ENCODE data around the gene GRIN2C. TPM values are rescaled to one million over a fixed set of nuclear protein-coding genes. Genes with fewer than 3 reads are reported as not detected.

Gene GRIN2C
- total and polyA plus RNA-seq, 2 donors, result 0.47 to 1.9 TPM

- Histone ChIP-seq H3K4me3 (ENCODE audit: low read depth, low read length) (no peak overlapping the region), H3K36me3 (ENCODE audit: insufficient read depth) (peaks cover 4% of the 10 kb centered on the region), H3K27ac (ENCODE audit: low read depth) (no peak overlapping the region), H3K4me1 (ENCODE audit: insufficient read depth) (no peaks in the 10 kb centered on the region)
- 91% methylated on average over 18 of the region's 18 CpGs for WGBS
- no peak for DNase-seq (ENCODE audit: extremely low spot score)
Observed at GRCh38 chr17:74795327-74796020, 64.2 kb downstream of the GRIN2C start.

GRCh38 chr17:74792586-74793105, 67.0 kb downstream of the GRIN2C start:
- peaks cover 4% of the 10 kb centered on the region for H3K36me3 ChIP-seq (ENCODE audit: insufficient read depth)
- H3K4me3 ChIP-seq (ENCODE audit: low read depth, low read length), result no peak overlapping the region
- no peak overlapping the region for H3K27ac ChIP-seq (ENCODE audit: low read depth)
- DNase-seq (ENCODE audit: extremely low spot score), result no peak
- no peaks in the 10 kb centered on the region for H3K4me1 ChIP-seq (ENCODE audit: insufficient read depth)
- 97% methylated on average over 12 of the region's 12 CpGs for WGBS

Other genes starting within 250 kb of the GRIN2C start
- gene CD300E, start 236.1 kb downstream of the GRIN2C start, total RNA-seq, result 0.42 TPM
- gene CD300E, start 236.1 kb downstream of the GRIN2C start, polyA plus RNA-seq, result 2.1 TPM
- gene CD300LF, start 147.0 kb downstream of the GRIN2C start, total RNA-seq, result 0.63 TPM
- gene CD300LF, start 147.0 kb downstream of the GRIN2C start, polyA plus RNA-seq, result 1.3 TPM
- gene RAB37, start 122.6 kb downstream of the GRIN2C start, total RNA-seq, result 3.2 TPM
- 6.7 TPM for gene RAB37, start 122.6 kb downstream of the GRIN2C start, polyA plus RNA-seq
- 8.5 TPM for gene NHERF1, start 111.3 kb downstream of the GRIN2C start, total RNA-seq
- 16.7 TPM for gene NHERF1, start 111.3 kb downstream of the GRIN2C start, polyA plus RNA-seq
- 20.7 TPM for gene NAT9, start 83.5 kb downstream of the GRIN2C start, total RNA-seq
- 33.3 TPM for gene NAT9, start 83.5 kb downstream of the GRIN2C start, polyA plus RNA-seq
- gene FDXR, start 13.1 kb upstream of the GRIN2C start, total RNA-seq, result 3.7 TPM
- gene FDXR, start 13.1 kb upstream of the GRIN2C start, polyA plus RNA-seq, result 12.3 TPM
- gene FADS6, start 33.7 kb upstream of the GRIN2C start, total RNA-seq, result 0.48 TPM
- gene FADS6, start 33.7 kb upstream of the GRIN2C start, polyA plus RNA-seq, result 0.96 TPM
- gene USH1G, start 63.4 kb upstream of the GRIN2C start, total RNA-seq, result 0.53 TPM
- gene USH1G, start 63.4 kb upstream of the GRIN2C start, polyA plus RNA-seq, result 0.16 TPM
- not detected for gene OTOP2, start 64.4 kb upstream of the GRIN2C start, total RNA-seq
- not detected for gene OTOP2, start 64.4 kb upstream of the GRIN2C start, polyA plus RNA-seq
- not detected for gene OTOP3, start 76.0 kb upstream of the GRIN2C start, total RNA-seq
- not detected for gene OTOP3, start 76.0 kb upstream of the GRIN2C start, polyA plus RNA-seq
- gene HID1, start 112.9 kb upstream of the GRIN2C start, total RNA-seq, result 5.7 TPM
- gene HID1, start 112.9 kb upstream of the GRIN2C start, polyA plus RNA-seq, result 13.4 TPM
- gene CDR2L, start 127.7 kb upstream of the GRIN2C start, total RNA-seq, result 4.8 TPM
- 14.2 TPM for gene CDR2L, start 127.7 kb upstream of the GRIN2C start, polyA plus RNA-seq
- 14.5 TPM for gene MRPL58, start 152.8 kb upstream of the GRIN2C start, total RNA-seq
- 38.7 TPM for gene MRPL58, start 152.8 kb upstream of the GRIN2C start, polyA plus RNA-seq
- gene ATP5PD, start 187.1 kb upstream of the GRIN2C start, total RNA-seq, result 136 TPM
- gene ATP5PD, start 187.1 kb upstream of the GRIN2C start, polyA plus RNA-seq, result 334 TPM
- 15.4 TPM for gene KCTD2, start 187.3 kb upstream of the GRIN2C start, total RNA-seq
- gene KCTD2, start 187.3 kb upstream of the GRIN2C start, polyA plus RNA-seq, result 29.1 TPM
- gene SLC16A5, start 228.1 kb upstream of the GRIN2C start, total RNA-seq, result 17.6 TPM
- 13.2 TPM for gene SLC16A5, start 228.1 kb upstream of the GRIN2C start, polyA plus RNA-seq